ENCODE results near the gene CRB3. TPM values are rescaled to one million over a fixed set of nuclear protein-coding genes. Genes with fewer than 3 reads are reported as not detected.
A peak's percentile ranks its signal among the peaks of the same experiment; 100 is the strongest.

Gene CRB3
- 100 to 1,000 TPM in 3 of 4 donors, 10 to 100 TPM in 1; 21.5 to 245 (median 190) TPM for total RNA-seq

DNA sequence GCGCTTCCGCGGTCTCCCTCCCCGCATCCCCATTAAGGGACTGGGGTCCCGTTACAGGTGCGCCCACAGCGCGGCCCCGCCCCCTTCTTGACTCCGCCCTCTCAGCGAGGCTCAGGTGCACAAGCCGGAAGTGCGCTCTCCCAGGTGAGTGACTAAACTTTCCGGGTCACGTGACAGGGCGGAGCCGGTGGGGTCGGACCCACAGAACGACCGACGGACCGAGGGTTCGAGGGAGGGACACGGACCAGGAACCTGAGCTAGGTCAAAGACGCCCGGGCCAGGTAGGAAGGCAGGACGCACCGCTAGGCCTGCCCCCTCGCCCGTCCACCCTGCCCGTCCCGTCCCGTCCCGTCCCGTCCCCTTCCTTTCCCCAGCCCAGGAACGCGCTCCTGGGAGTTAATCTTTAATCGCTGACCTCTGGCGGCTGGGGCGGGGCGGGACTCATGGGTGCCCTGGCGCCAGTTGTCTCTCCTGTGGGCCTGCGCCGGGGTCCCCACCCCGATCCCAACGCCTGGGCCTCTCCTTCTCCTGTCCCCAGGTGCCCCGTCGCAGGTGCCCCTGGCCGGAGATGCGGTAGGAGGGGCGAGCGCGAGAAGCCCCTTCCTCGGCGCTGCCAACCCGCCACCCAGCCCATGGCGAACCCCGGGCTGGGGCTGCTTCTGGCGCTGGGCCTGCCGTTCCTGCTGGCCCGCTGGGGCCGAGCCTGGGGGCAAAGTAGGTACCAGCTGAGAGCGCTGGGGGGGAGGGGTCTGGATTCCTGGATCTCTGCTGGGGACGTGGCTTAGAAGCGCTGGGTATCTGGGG lies at the start of gene CRB3:
Gene CRB3 (plus strand): TSS at position 202 of the 804 bp plus-strand sequence. CDS start 431 bp downstream, at position 633.
- DNase-seq, result peak; percentile 68 to 99 (median 95)
- peaks cover 0 to 14% (median 0%) of the 10 kb centered on the region in 3 donors for H3K36me3 ChIP-seq
- H3K27ac ChIP-seq, result peak within 1 kb of the TSS; percentile 38 to 93 (median 85)
- H3K27me3 ChIP-seq, result no peaks in the 10 kb centered on the region
- H3K9me3 ChIP-seq, result no peaks in the 10 kb centered on the region
- H3K4me1 ChIP-seq, result peaks cover 0 to 5% (median 2%) of the 10 kb centered on the region in 4 donors
- TF ChIP-seq, protein P1, sequence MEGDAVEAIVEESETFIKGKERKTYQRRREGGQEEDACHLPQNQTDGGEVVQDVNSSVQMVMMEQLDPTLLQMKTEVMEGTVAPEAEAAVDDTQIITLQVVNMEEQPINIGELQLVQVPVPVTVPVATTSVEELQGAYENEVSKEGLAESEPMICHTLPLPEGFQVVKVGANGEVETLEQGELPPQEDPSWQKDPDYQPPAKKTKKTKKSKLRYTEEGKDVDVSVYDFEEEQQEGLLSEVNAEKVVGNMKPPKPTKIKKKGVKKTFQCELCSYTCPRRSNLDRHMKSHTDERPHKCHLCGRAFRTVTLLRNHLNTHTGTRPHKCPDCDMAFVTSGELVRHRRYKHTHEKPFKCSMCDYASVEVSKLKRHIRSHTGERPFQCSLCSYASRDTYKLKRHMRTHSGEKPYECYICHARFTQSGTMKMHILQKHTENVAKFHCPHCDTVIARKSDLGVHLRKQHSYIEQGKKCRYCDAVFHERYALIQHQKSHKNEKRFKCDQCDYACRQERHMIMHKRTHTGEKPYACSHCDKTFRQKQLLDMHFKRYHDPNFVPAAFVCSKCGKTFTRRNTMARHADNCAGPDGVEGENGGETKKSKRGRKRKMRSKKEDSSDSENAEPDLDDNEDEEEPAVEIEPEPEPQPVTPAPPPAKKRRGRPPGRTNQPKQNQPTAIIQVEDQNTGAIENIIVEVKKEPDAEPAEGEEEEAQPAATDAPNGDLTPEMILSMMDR (IDR thresholded peaks at IDR 0.05), result peak in 1 of 6 experiments; percentile 1
- TF ChIP-seq POLR2A (IDR thresholded peaks at IDR 0.05), result peak; percentile 80 to 88
- peak within 1 kb of the TSS; percentile 42 to 76 (median 56) for H3K4me3 ChIP-seq

GRCh38 chr19:6414793-6415590 lies 49.1 kb upstream of the CRB3 start:
- Histone ChIP-seq H3K9me3 (no peaks in the 10 kb centered on the region), H3K36me3 (peaks cover 0 to 62% (median 0%) of the 10 kb centered on the region in 3 donors), H3K4me1 (peaks cover 0 to 13% (median 0%) of the 10 kb centered on the region in 4 donors), H3K27me3 (no peaks in the 10 kb centered on the region), H3K4me3 (no peak overlapping the region), H3K27ac (no peak overlapping the region)
- TF ChIP-seq, protein P1 (IDR thresholded peaks at IDR 0.05), result no peak
- no peak for TF ChIP-seq POLR2A (IDR thresholded peaks at IDR 0.05)
- no peak for DNase-seq

DNA sequence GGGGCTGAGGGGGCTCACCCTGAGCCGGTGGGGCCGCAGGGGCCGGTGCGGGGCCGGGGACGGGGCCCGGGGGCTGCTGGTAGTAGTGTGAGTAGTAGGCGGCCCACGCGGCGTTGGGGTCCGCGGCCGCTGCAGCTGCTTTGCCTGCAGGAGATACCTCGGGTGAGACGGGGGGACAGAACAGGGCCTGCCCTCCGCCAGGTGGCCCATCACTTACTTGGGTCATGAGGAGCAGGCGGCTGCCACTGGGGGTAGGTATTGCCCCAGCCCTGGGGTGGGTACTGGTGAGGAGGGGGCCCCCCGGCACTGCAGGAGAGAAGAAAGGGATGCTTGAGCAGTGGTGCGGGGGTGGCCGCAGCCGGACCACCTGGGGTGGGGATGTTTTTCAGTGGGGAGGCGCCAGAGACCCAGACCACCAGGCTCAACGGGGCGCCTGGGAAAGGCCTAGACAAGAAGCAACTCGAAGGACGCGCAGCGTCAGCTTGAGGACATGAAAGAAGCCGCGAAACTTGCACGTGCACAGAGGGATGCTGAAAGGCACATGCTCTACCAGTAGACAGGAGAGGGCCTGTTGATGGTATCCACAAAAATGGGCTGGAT lies 48.4 kb upstream of the CRB3 start:
- TF ChIP-seq, protein P1 (IDR thresholded peaks at IDR 0.05), result no peak
- no peak for TF ChIP-seq POLR2A (IDR thresholded peaks at IDR 0.05)
- H3K4me1 ChIP-seq, result peaks cover 0 to 13% (median 0%) of the 10 kb centered on the region in 4 donors

GRCh38 chr19:6416658-6417405 lies 47.2 kb upstream of the CRB3 start:
- Histone ChIP-seq H3K36me3 (peaks cover 0 to 79% (median 0%) of the 10 kb centered on the region in 3 donors), H3K4me1 (peaks cover 0 to 13% (median 0%) of the 10 kb centered on the region in 4 donors), H3K27ac (no peak overlapping the region), H3K27me3 (no peaks in the 10 kb centered on the region), H3K9me3 (no peaks in the 10 kb centered on the region), H3K4me3 (no peak overlapping the region)
- DNase-seq, result no peak
- TF ChIP-seq, protein P1 (IDR thresholded peaks at IDR 0.05), result no peak
- no peak for TF ChIP-seq POLR2A (IDR thresholded peaks at IDR 0.05)

More for the DNA sequence above, 48.4 kb upstream of the CRB3 start:
- Histone ChIP-seq H3K9me3 (no peaks in the 10 kb centered on the region), H3K27me3 (no peaks in the 10 kb centered on the region), H3K27ac (no peak overlapping the region), H3K36me3 (peaks cover 0 to 69% (median 0%) of the 10 kb centered on the region in 3 donors), H3K4me3 (no peak overlapping the region)
- no peak for DNase-seq
